Small intestine (tissue), 7 donors: ENCODE measurements around the gene FOXK1. TPM values are rescaled to one million over a fixed set of nuclear protein-coding genes. Genes with fewer than 3 reads are reported as not detected.
A peak's percentile ranks its signal among the peaks of the same experiment; 100 is the strongest.
"Not testable (repeated sequence)": the region's sequence is repeated elsewhere in the genome, so short reads cannot be mapped to it uniquely, and the experiment has no call there.

Experiments
- DNase-seq, 2 donors: peaks; one replicate each; pipeline versions ENCODE4 v3.0.0 to v3.0.0-alpha.2; 2013
- FAIRE-seq: peaks from 2 replicates; lab custom pipeline; 2012; peaks lifted over from hg19 to GRCh38; lab: Jason Lieb, UNC
- H3K27ac ChIP-seq, 3 donors: one replicate each; pipeline ENCODE4 v1.5.1; 2013; ENCODE audit warnings: low read length in 2 of 3, mild to moderate bottlenecking in 2 of 3, control low read depth in 1 of 3, inconsistent platforms in 1 of 3, low read depth in 1 of 3, moderate library complexity in 1 of 3
- H3K27me3 ChIP-seq, 3 donors: one replicate each; pipeline ENCODE4 v1.6.1; 2013; ENCODE audit warnings: low read length in 3 of 3, inconsistent platforms in 1 of 3; ENCODE audit not compliant: control insufficient read depth in 3 of 3, insufficient read depth in 3 of 3
- H3K36me3 ChIP-seq, 3 donors: one replicate each; pipeline ENCODE4 v1.6.1; 2013; ENCODE audit warnings: low read length in 3 of 3, inconsistent platforms in 1 of 3, low read depth in 1 of 3, mild to moderate bottlenecking in 1 of 3, moderate library complexity in 1 of 3; ENCODE audit not compliant: control insufficient read depth in 3 of 3, insufficient read depth in 2 of 3
- H3K4me1 ChIP-seq, 3 donors: one replicate each; pipeline ENCODE4 v1.6.1; 2013; ENCODE audit warnings: low read length in 2 of 3, inconsistent platforms in 1 of 3, low read depth in 1 of 3, mild to moderate bottlenecking in 1 of 3, moderate library complexity in 1 of 3; ENCODE audit not compliant: control insufficient read depth in 3 of 3, insufficient read depth in 2 of 3
- H3K4me3 ChIP-seq, 3 donors: one replicate each; pipeline ENCODE4 v1.5.1; 2013; ENCODE audit warnings: low read length in 3 of 3, control low read depth in 1 of 3, inconsistent platforms in 1 of 3, low read depth in 1 of 3, mild to moderate bottlenecking in 1 of 3, moderate library complexity in 1 of 3
- H3K9me3 ChIP-seq, 2 donors: one replicate each; pipeline ENCODE4 v1.6.1; 2013; ENCODE audit warnings: low read depth in 1 of 2, low read length in 1 of 2; ENCODE audit not compliant: control insufficient read depth in 2 of 2, insufficient read depth in 1 of 2
- WGBS, 3 donors: extraction: QIAGEN DNeasy Blood & Tissue Kit; methylation state at CpG; one replicate each; pipeline ENCODE4 v1.1.7; 2013; 5-methylcytosine and 5-hydroxymethylcytosine counted together
- polyA plus RNA-seq, 4 donors: library from polyadenylated mRNA; stranded (reverse) in 3 of 4; unstranded in 1 of 4; fragments of 200-250 nt in 3 of 4; fragments of 120-200 nt in 1 of 4; gene quantifications; one replicate each; pipeline versions ENCODE4 v1.2.1 to v1.2.3, GENCODE V29; 2013
- donor health status: healthy with polysubstance abuse.
- donor health status: control.
- donor health status: control.
- donor health status: Bipolar disorder and iron deficiency.
- donor health status: healthy.

The FOXK1 gene
- polyA plus RNA-seq, 4 donors, result 1.4 to 12.5 (median 6.2) TPM

GRCh38 chr7:4797858-4798705, 116.0 kb downstream of the FOXK1 start:
- H3K9me3 ChIP-seq, result no peaks in the 10 kb centered on the region
- no peaks in the 10 kb centered on the region for H3K4me1 ChIP-seq
- no peak overlapping the region for H3K27ac ChIP-seq
- 31 to 36% (median 35%) methylated on average over 35 to 37 of the region's 37 CpGs for WGBS, 3 donors
- no peak overlapping the region for H3K4me3 ChIP-seq
- H3K27me3 ChIP-seq, result no peaks in the 10 kb centered on the region
- DNase-seq, result peak; percentile 15 to 53
- peaks cover 0 to 2% (median 0%) of the 10 kb centered on the region in 3 donors for H3K36me3 ChIP-seq
- FAIRE-seq, result no peak

DNA sequence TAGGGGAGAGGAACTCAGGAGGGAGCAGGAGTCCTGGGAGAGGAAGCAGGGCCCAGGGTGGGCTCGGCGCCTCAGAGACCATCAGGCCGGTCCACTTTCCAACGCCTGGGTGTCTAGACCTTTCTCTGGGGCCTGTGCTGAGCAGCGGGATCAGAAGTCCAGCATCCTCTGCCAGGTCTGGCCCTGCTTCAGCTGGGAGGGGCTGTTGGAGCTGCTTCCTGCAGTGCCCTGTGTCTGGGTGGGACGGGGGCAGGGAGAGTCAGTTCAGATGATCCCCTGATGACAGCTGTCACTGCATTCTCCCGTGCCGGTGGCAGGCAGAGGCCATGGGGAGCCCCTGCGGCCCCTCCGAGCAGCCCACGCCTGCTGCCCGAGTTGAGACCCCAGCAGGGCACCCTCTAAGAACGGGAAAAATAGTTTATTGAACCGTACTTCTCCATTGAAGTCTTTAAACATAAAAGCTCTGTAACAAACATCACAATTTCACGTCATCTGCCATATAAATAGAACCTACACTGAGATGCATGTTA, 116.7 kb downstream of the FOXK1 start:
- DNase-seq (no peak), FAIRE-seq (no peak)
- Histone ChIP-seq H3K27me3 (no peaks in the 10 kb centered on the region), H3K36me3 (peaks cover 0 to 2% (median 0%) of the 10 kb centered on the region in 3 donors), H3K4me3 (no peak overlapping the region), H3K4me1 (no peaks in the 10 kb centered on the region), H3K9me3 (no peaks in the 10 kb centered on the region), H3K27ac (no peak overlapping the region)
- WGBS, 3 donors, result 72 to 78% (median 72%) methylated on average over 15 of the region's 15 CpGs

- no peaks in the 10 kb centered on the region for H3K9me3 ChIP-seq
- H3K36me3 ChIP-seq, result peaks cover 0 to under 1% (median 0%) of the 10 kb centered on the region in 3 donors
- WGBS, 3 donors, result 70 to 74% (median 74%) methylated on average over 32 to 39 of the region's 39 CpGs
- H3K27ac ChIP-seq, result no peak overlapping the region
- no peaks in the 10 kb centered on the region for H3K27me3 ChIP-seq
- H3K4me3 ChIP-seq, result no peak overlapping the region
- no peaks in the 10 kb centered on the region for H3K4me1 ChIP-seq
- FAIRE-seq, result no peak
- no peak for DNase-seq
Measured at GRCh38 chr7:4799508-4800268, 117.6 kb downstream of the FOXK1 start.

- Histone ChIP-seq H3K4me3 (no peak overlapping the region), H3K4me1 (no peaks in the 10 kb centered on the region), H3K36me3 (no peaks in the 10 kb centered on the region), H3K9me3 (no peaks in the 10 kb centered on the region), H3K27ac (no peak overlapping the region), H3K27me3 (peaks cover 0 to 2% (median 0%) of the 10 kb centered on the region in 3 donors)
- 46 to 78% (median 65%) methylated on average over 6 to 10 of the region's 10 CpGs for WGBS, 3 donors
- no peak for FAIRE-seq
- no peak for DNase-seq
Measured at GRCh38 chr7:4800487-4800886, 118.4 kb downstream of the FOXK1 start.

GRCh38 chr7:4800926-4801838, 119.1 kb downstream of the FOXK1 start:
- H3K4me3 ChIP-seq, result no peak overlapping the region
- no peak overlapping the region for H3K27ac ChIP-seq
- no peaks in the 10 kb centered on the region for H3K9me3 ChIP-seq
- no peaks in the 10 kb centered on the region for H3K36me3 ChIP-seq
- FAIRE-seq, result no peak
- WGBS, 3 donors, result 75 to 87% (median 80%) methylated on average over 27 of the region's 27 CpGs
- no peaks in the 10 kb centered on the region for H3K4me1 ChIP-seq
- H3K27me3 ChIP-seq, result peaks cover 0 to 5% (median 0%) of the 10 kb centered on the region in 3 donors
- DNase-seq, result no peak

GRCh38 chr7:4801839-4802231, 119.7 kb downstream of the FOXK1 start:
- FAIRE-seq, result no peak
- Histone ChIP-seq H3K27me3 (peaks cover 0 to 9% (median 0%) of the 10 kb centered on the region in 3 donors), H3K9me3 (no peaks in the 10 kb centered on the region), H3K27ac (no peak overlapping the region), H3K4me3 (no peak overlapping the region), H3K36me3 (no peaks in the 10 kb centered on the region), H3K4me1 (no peaks in the 10 kb centered on the region)
- DNase-seq, result no peak
- WGBS, 3 donors, result 66 to 83% (median 77%) methylated on average over 12 to 18 of the region's 18 CpGs

- 86 to 94% (median 87%) methylated on average over 13 to 23 of the region's 23 CpGs for WGBS, 3 donors
- peaks cover 0 to 12% (median 0%) of the 10 kb centered on the region in 3 donors for H3K27me3 ChIP-seq
- not testable (repeated sequence) for H3K36me3 ChIP-seq, FAIRE-seq, H3K4me1 ChIP-seq, H3K4me3 ChIP-seq, DNase-seq, H3K27ac ChIP-seq, H3K9me3 ChIP-seq
Measured at GRCh38 chr7:4802577-4802976, 120.5 kb downstream of the FOXK1 start.
